Activated T-cell treated with anti-CD3 and anti-CD28 coated beads for 4 hours (primary cell): ENCODE data around the gene ANKS1B.
"Not testable (repeated sequence)": the region's sequence is repeated elsewhere in the genome, so short reads cannot be mapped to it uniquely, and the experiment has no call there.

Experiments
- DNase-seq: peaks from one replicate; pipeline ENCODE4 v3.0.0-alpha.2; 2020

Gene ANKS1B

GRCh38 chr12:99984271-99985128 lies at the start of gene ANKS1B:
TSS of gene ANKS1B (minus strand) at chr12:99984936. CDS start at chr12:99984237, 699 bp downstream.
- DNase-seq = no peak

- DNase-seq = no peak
Observed at GRCh38 chr12:100031836-100032235, 47.1 kb upstream of the ANKS1B start.

- DNase-seq = no peak
Observed at GRCh38 chr12:100027671-100028070, 42.9 kb upstream of the ANKS1B start.

- no peak for DNase-seq
Observed at GRCh38 chr12:100026241-100026640, 41.5 kb upstream of the ANKS1B start.

- no peak for DNase-seq
Observed at GRCh38 chr12:100024974-100025555, 40.3 kb upstream of the ANKS1B start.

- no peak for DNase-seq
Observed at GRCh38 chr12:100020370-100020769, 35.6 kb upstream of the ANKS1B start.

- DNase-seq = no peak
Observed at GRCh38 chr12:100017056-100017455, 32.3 kb upstream of the ANKS1B start.

GRCh38 chr12:100016304-100016703 lies 31.6 kb upstream of the ANKS1B start:
- not testable (repeated sequence) for DNase-seq

GRCh38 chr12:100005846-100006245 lies 21.1 kb upstream of the ANKS1B start:
- not testable (repeated sequence) for DNase-seq

GRCh38 chr12:99997806-99998205 lies 13.1 kb upstream of the ANKS1B start:
- no peak for DNase-seq

- no peak for DNase-seq
Observed at GRCh38 chr12:99996095-99996494, 11.4 kb upstream of the ANKS1B start.

GRCh38 chr12:99985631-99986030 lies 895 bp upstream of the ANKS1B start:
- no peak for DNase-seq

- no peak for DNase-seq
Observed at GRCh38 chr12:99985129-99985570, 414 bp upstream of the ANKS1B start.

GRCh38 chr12:99983456-99984258 lies 1.1 kb downstream of the ANKS1B start:
- no peak for DNase-seq

- DNase-seq = no peak
Observed at GRCh38 chr12:99981639-99982190, 3.0 kb downstream of the ANKS1B start.

GRCh38 chr12:99979471-99979870 lies 5.3 kb downstream of the ANKS1B start:
- no peak for DNase-seq

- DNase-seq = no peak
Observed at GRCh38 chr12:99978152-99978551, 6.6 kb downstream of the ANKS1B start.

GRCh38 chr12:99977550-99977949 lies 7.2 kb downstream of the ANKS1B start:
- DNase-seq = no peak

GRCh38 chr12:99976762-99977161 lies 8.0 kb downstream of the ANKS1B start:
- DNase-seq = no peak

GRCh38 chr12:99975321-99975720 lies 9.4 kb downstream of the ANKS1B start:
- no peak for DNase-seq

GRCh38 chr12:99974146-99974545 lies 10.6 kb downstream of the ANKS1B start:
- DNase-seq = no peak

- no peak for DNase-seq
Observed at GRCh38 chr12:99966429-99966828, 18.3 kb downstream of the ANKS1B start.

GRCh38 chr12:99960311-99960710 lies 24.4 kb downstream of the ANKS1B start:
- no peak for DNase-seq
